ENCODE measurements around the gene SIGLEC6. TPM values are rescaled to one million over a fixed set of nuclear protein-coding genes. Genes with fewer than 3 reads are reported as not detected.

Gene SIGLEC6
- not detected in 5 replicates for total RNA-seq (2022; extraction: Qiagen RNA extraction; ENCODE audit: low read depth)

DNA sequence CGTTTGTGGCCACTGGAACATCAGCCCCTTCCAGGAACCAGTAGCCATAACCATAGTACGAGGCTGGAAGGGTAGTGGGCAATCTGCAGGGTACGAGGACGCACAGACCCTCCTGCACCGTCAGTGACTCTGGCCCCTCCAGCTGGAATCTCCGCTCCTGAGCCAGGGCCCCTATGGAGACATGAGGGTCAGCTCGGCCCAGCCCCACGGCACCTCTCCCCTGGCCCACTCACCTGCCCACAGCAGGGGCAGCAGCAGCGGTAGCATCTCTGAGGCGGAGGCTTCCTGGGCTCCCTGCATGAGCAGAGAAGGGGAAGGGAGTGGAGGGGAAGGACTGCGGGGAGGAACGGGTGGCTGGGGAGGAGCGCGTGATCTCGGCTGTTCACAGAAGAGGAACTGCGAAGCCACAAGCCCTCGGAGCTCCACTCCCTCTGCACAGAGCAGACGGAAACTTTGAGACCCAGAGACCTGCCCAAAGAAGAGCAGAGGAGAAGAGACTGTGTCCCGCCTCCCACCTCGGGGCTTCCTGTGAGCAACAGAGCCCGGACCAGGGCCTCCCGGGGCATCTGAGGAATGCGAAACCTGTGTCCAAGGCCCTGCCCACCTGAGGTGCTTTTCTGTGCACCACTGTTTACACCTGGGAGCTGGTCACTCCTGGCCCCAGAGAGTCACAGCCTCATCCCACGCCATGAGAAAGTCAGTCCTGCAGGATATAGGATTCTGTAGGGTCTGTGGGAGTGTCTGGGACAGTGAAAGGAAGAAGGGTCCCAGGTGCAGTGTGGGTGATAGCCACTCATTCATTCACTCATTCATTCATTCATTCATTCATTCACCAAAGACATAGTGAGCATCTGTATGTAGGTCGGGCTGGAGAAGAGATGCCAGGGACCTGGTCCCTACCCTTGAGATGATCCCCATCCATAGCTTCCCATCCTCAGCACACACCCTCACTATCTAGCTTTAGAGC lies at the start of gene SIGLEC6:
SIGLEC6 (minus strand) TSS at position 322 of the 967 bp plus-strand sequence; CDS start at position 300, 22 bp downstream.

DNA sequence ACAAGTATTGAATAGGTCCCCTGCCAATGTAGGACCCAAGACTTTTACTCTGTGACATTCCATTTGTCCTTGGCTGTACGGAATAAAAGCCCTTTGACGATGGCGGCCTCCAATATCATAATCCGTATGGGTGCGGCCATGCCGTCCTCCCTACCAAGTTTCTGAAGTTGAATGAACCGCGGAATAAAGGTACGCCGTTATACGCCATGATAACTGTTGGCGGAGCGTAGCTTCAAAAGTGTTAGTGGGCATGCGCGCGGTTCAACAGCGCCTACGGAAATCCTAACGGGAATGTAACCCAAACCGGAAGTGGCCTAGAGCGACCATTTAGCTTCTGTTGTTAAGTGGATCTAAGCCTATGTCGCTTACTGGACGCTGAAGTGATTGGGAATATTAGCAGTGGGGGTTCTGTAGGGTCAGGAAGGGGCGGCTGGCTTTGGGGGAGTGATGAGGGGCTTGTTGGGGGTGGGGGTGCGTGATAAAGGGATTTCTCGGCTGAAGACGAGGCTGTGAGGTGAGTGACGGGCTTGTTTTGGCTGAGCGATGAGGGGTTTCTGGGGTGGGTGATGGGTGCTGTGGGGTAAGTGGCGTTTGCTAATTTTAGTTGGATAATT lies 39.6 kb upstream of the SIGLEC6 start, which contains the start of gene ZNF175:
ZNF175 (plus strand) TSS at position 322 of the 614 bp plus-strand sequence. CDS start 2,047 bp downstream, outside the sequence.

DNA sequence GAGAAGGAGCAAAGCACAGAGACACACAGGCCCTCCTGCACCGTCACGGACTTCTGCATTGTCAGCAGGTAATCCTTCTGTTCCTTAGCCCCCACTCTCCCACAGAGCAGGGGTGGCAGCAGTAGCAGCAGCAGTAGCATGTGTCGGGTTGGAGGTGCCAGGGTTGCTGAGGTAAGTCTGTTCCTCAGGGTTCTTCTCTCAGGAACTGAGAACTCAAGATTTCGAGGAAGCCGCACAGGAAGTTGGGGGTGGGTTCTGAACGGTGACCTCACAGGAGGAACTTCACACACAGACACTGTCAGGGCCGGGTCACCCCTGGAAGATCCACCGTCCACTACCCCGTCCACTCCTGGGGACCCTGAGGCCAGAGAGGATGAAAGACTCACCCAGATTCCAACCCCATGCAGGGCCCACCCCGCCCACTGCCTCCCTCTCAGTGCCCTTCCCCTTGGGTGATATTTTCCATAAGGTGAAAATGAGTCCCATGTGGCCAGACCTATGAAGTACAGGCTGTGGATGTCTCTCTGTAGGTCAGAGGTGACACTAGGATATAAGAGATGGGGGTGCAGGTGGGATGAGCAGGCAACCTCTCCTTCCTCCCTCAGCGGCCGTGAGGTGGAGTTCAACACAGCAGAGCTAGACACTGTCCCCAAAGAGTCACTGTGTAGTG lies 29.7 kb downstream of the SIGLEC6 start, which contains the start of gene SIGLEC12:
SIGLEC12 (minus strand) TSS at position 207 of the 670 bp plus-strand sequence; CDS start at position 140, 67 bp downstream.

DNA sequence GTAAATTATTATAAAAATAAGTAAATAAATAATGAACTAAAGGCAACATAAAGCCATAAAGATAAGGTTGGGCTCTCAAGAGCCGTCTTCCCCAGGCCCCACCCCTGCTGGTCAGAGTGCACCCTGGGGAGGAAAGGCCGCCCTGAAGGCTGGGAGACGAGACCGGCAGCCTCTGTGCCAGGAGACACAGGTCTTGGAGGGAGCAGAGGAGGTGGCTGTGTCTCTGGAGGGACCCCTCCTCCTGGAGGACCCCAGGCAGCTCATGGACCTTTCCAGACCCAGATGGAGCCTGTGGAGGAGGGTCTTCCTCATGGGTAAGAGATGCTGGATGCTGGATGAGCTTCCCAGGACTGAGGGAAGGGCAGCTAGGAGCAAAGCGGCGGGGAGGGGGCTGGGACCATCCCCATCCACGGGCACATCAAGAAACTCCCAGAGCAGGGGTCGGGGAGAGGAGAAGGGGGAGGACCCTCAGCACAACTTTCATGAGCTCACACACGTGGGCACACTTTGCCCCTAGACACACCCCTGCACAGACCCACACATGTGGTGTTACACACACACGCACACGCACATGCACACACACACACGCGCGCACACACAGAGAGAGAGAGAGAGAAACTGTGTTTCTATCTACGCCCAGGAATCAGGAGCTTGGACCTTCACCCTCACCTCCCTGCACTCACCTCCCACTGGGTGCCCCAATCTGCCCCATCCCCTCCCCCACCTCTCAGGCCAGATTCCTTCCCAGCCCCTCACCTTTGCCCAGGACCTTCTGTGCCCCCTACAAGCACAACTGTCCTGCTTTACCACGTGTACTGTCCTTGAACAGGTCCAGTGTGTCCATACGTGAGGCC lies 52.9 kb downstream of the SIGLEC6 start, which contains the start of gene CEACAM18:
CEACAM18 (plus strand) TSS at position 159 of the 854 bp plus-strand sequence.

Other genes with a start within 250 kb of the SIGLEC6 start
- 0.02 to 0.06 TPM (median 0.05 TPM) in 3 of 5 replicates, not detected in the others for gene IGLON5, start 220.0 kb downstream of the SIGLEC6 start, total RNA-seq (2022; extraction: Qiagen RNA extraction; ENCODE audit: low read depth)
- gene VSIG10L, start 189.5 kb downstream of the SIGLEC6 start, total RNA-seq (2022; extraction: Qiagen RNA extraction; ENCODE audit: low read depth) = 6.7 to 10.1 TPM (median 9.5 TPM) in 5 replicates
- gene ETFB, start 165.3 kb downstream of the SIGLEC6 start, total RNA-seq (2022; extraction: Qiagen RNA extraction; ENCODE audit: low read depth) = 204 to 234 TPM (median 218 TPM) in 5 replicates
- 4.7 to 10.1 TPM (median 9.9 TPM) in 5 replicates for gene CLDND2, start 162.7 kb downstream of the SIGLEC6 start, total RNA-seq (2022; extraction: Qiagen RNA extraction; ENCODE audit: low read depth)
- gene NKG7, start 159.0 kb downstream of the SIGLEC6 start, total RNA-seq (2022; extraction: Qiagen RNA extraction; ENCODE audit: low read depth) = not detected in 5 replicates
- not detected in 5 replicates for gene LIM2, start 143.7 kb downstream of the SIGLEC6 start, total RNA-seq (2022; extraction: Qiagen RNA extraction; ENCODE audit: low read depth)
- gene C19orf84, start 141.1 kb downstream of the SIGLEC6 start, total RNA-seq (2022; extraction: Qiagen RNA extraction; ENCODE audit: low read depth) = not detected in 5 replicates
- not detected in 5 replicates for gene SIGLEC10, start 114.0 kb downstream of the SIGLEC6 start, total RNA-seq (2022; extraction: Qiagen RNA extraction; ENCODE audit: low read depth)
- not detected in 5 replicates for gene SIGLEC8, start 73.2 kb downstream of the SIGLEC6 start, total RNA-seq (2022; extraction: Qiagen RNA extraction; ENCODE audit: low read depth)
- gene CEACAM18, start 53.1 kb downstream of the SIGLEC6 start, total RNA-seq (2022; extraction: Qiagen RNA extraction; ENCODE audit: low read depth) = not detected in 5 replicates
- gene SIGLEC12, start 29.9 kb downstream of the SIGLEC6 start, total RNA-seq (2022; extraction: Qiagen RNA extraction; ENCODE audit: low read depth) = not detected in 5 replicates
- gene ZNF175, start 39.6 kb upstream of the SIGLEC6 start, total RNA-seq (2022; extraction: Qiagen RNA extraction; ENCODE audit: low read depth) = 4.2 to 5.6 TPM (median 4.3 TPM) in 5 replicates
- gene SIGLEC5, start 98.7 kb upstream of the SIGLEC6 start, total RNA-seq (2022; extraction: Qiagen RNA extraction; ENCODE audit: low read depth) = not detected in 5 replicates
- gene SIGLEC14, start 115.2 kb upstream of the SIGLEC6 start, total RNA-seq (2022; extraction: Qiagen RNA extraction; ENCODE audit: low read depth) = 0.03 to 0.20 TPM in 2 of 5 replicates, not detected in the others
- gene SPACA6, start 161.7 kb upstream of the SIGLEC6 start, total RNA-seq (2022; extraction: Qiagen RNA extraction; ENCODE audit: low read depth) = 7.8 to 17.5 TPM (median 11.3 TPM) in 5 replicates
- not detected in 5 replicates for gene HAS1, start 192.3 kb upstream of the SIGLEC6 start, total RNA-seq (2022; extraction: Qiagen RNA extraction; ENCODE audit: low read depth)
- gene FPR1, start 220.2 kb upstream of the SIGLEC6 start, total RNA-seq (2022; extraction: Qiagen RNA extraction; ENCODE audit: low read depth) = 0.10 TPM in 1 of 5 replicates, not detected in the others
- not detected in 5 replicates for gene FPR2, start 229.5 kb upstream of the SIGLEC6 start, total RNA-seq (2022; extraction: Qiagen RNA extraction; ENCODE audit: low read depth)